ENCODE data around the gene COG6. TPM values are rescaled to one million over a fixed set of nuclear protein-coding genes. Genes with fewer than 3 reads are reported as not detected.

COG6 gene
- total RNA-seq, 1 donor from 2014 or later, result 44.1 TPM

DNA sequence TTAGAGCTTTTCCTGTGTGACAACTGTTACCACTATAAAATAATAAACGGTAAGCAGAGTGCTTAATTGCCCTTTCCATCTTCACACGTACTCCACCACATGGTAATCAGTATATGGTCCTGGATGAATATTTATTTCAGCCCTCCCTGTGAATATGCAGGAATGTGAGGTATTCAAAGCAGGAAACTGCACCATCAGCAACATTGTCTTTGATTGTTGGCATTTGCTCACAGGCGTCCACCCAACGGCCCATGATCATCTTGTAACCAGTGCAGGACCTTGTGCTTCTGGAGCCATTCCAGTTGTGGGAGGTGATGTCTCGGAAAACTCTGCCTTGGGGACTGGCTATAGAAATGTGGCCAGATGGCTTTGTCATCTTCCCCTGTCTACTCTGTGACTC lies 132.6 kb downstream of the COG6 start:
- Mint-ChIP-seq H3K27ac (no peak overlapping the region), H3K4me1 (ENCODE audit: low read depth) (no peaks in the 10 kb centered on the region), H3K4me3 (ENCODE audit: low read depth) (no peak overlapping the region), H3K9me3 (ENCODE audit: low read depth) (peaks cover 8% of the 10 kb centered on the region), H3K27me3 (no peaks in the 10 kb centered on the region), H3K36me3 (ENCODE audit: insufficient read depth) (peaks cover 5% of the 10 kb centered on the region)
- no peak for DNase-seq (ENCODE audit: low spot score, unreplicated experiment)
- TF ChIP-seq, protein P1, sequence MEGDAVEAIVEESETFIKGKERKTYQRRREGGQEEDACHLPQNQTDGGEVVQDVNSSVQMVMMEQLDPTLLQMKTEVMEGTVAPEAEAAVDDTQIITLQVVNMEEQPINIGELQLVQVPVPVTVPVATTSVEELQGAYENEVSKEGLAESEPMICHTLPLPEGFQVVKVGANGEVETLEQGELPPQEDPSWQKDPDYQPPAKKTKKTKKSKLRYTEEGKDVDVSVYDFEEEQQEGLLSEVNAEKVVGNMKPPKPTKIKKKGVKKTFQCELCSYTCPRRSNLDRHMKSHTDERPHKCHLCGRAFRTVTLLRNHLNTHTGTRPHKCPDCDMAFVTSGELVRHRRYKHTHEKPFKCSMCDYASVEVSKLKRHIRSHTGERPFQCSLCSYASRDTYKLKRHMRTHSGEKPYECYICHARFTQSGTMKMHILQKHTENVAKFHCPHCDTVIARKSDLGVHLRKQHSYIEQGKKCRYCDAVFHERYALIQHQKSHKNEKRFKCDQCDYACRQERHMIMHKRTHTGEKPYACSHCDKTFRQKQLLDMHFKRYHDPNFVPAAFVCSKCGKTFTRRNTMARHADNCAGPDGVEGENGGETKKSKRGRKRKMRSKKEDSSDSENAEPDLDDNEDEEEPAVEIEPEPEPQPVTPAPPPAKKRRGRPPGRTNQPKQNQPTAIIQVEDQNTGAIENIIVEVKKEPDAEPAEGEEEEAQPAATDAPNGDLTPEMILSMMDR (IDR thresholded peaks at IDR 0.05; ENCODE audit: unreplicated experiment), result no peak

GRCh38 chr13:39789451-39789850 lies 134.0 kb downstream of the COG6 start:
- no peak overlapping the region for H3K27ac Mint-ChIP-seq

More at GRCh38 chr13:39789451-39789850, 134.0 kb downstream of the COG6 start:
- no peak for DNase-seq (ENCODE audit: low spot score, unreplicated experiment)
- Mint-ChIP-seq H3K27me3 (no peaks in the 10 kb centered on the region), H3K4me1 (ENCODE audit: low read depth) (no peaks in the 10 kb centered on the region), H3K9me3 (ENCODE audit: low read depth) (peaks cover 8% of the 10 kb centered on the region), H3K36me3 (ENCODE audit: insufficient read depth) (peaks cover 5% of the 10 kb centered on the region), H3K4me3 (ENCODE audit: low read depth) (no peak overlapping the region)
- TF ChIP-seq, protein P1 (IDR thresholded peaks at IDR 0.05; ENCODE audit: unreplicated experiment), result no peak

Small RNA genes lying within 50 kb of the gene (microRNA-seq; reads per million reads assigned to microRNA genes)
- gene MIR4305 (ENCODE audit: borderline number of aligned reads, unreplicated experiment), result not detected

Other genes starting within 250 kb of the COG6 start
- gene LHFPL6, start 52.5 kb upstream of the COG6 start, total RNA-seq, result 1.0 and 1.2 TPM in 2 replicates